ENCODE measurements around the gene PPP1R14D. TPM values are rescaled to one million over a fixed set of nuclear protein-coding genes. Genes with fewer than 3 reads are reported as not detected.

Gene PPP1R14D
- total and polyA plus RNA-seq, 2 donors (not counting 3 experiments of a cell fraction or from before 2014, with no cell fraction given): not detected

DNA sequence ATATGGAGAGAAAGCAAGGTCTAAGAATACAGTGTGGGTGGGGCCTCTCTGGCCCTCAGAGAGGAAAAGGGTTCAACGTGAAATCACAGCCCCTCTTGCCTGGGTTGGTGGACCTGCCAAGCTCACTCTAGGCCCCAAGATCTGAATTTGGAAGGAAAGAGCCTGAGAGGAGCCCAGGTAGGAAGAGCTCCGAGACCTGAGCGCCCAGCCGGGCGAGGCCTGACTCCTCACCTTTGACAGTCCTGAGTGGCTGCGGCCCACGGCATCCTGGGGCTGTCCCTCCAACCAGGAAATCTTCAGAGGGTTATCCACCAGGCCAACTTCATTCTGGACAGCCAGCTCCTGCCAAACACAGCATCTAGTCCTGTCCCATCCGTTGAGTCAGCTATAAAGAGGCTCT is 55.0 kb downstream of the PPP1R14D start:
- Histone ChIP-seq H3K9me3 (replicated peaks; ENCODE audit: control insufficient read depth, insufficient read depth, low read length) (no peaks in the 10 kb centered on the region), H3K27me3 (ENCODE audit: control insufficient read depth in 2 of 2, insufficient read depth in 2 of 2, low read length in 2 of 2) (no peaks in the 10 kb centered on the region), H4K20me1 (replicated peaks; ENCODE audit: control insufficient read depth, extremely low read depth, insufficient read depth, low read length) (no peaks in the 10 kb centered on the region), H3K4me3 (replicated peaks in 1 of 3; ENCODE audit: insufficient read depth in 1 of 3, low read depth in 1 of 3, low read length in 3 of 3) (no peak overlapping the region), H3K4me2 (ENCODE audit: insufficient read depth, low read length) (no peak overlapping the region), H3K36me3 (ENCODE audit: control insufficient read depth in 2 of 2, extremely low read depth in 1 of 2, insufficient read depth in 2 of 2, low read length in 2 of 2) (peaks cover 0 to 32% of the 10 kb centered on the region in 2 experiments), H3K4me1 (ENCODE audit: control insufficient read depth, extremely low read depth, insufficient read depth, low read length) (peaks cover 18% of the 10 kb centered on the region), H2AFZ (ENCODE audit: low read depth, low read length) (no peak overlapping the region), H3K27ac (ENCODE audit: insufficient read depth, low read depth, low read length) (no peak overlapping the region), H3K9me1 (replicated peaks; ENCODE audit: control insufficient read depth, extremely low read depth, insufficient read depth, low read length) (no peaks in the 10 kb centered on the region), H3K9ac (replicated peaks; ENCODE audit: extremely low read depth, insufficient read depth, low read length) (no peak overlapping the region), H3K79me2 (ENCODE audit: control insufficient read depth, insufficient read depth, low read length) (no peaks in the 10 kb centered on the region)
- FAIRE-seq (no peak), DNase-seq (ENCODE audit: low read depth, low spot score) (no peak)
- CTCF ChIA-PET: no interaction called here
- dilution Hi-C loops (cut with MboI; ENCODE audit: extremely low pct_ligation_motif_present, low sequenced_read_pairs): no loop called here
- BruUV-seq (replicated peaks): no TSS peak
- TF ChIP-seq MYC (IDR thresholded peaks at IDR 0.05; ENCODE audit: low read depth, low read length): no peak
- POLR2A ChIA-PET: no interaction called here
- intact Hi-C loops (cut with micrococcal nuclease): no loop called here

GRCh38 chr15:40772014-40772413 is 56.5 kb downstream of the PPP1R14D start:
- no peak overlapping the region for H3K9ac ChIP-seq (replicated peaks; ENCODE audit: extremely low read depth, insufficient read depth, low read length)
- peaks cover 0 to 31% of the 10 kb centered on the region in 2 experiments for H3K36me3 ChIP-seq (ENCODE audit: control insufficient read depth in 2 of 2, extremely low read depth in 1 of 2, insufficient read depth in 2 of 2, low read length in 2 of 2)
- H2AFZ ChIP-seq (ENCODE audit: low read depth, low read length): no peak overlapping the region
- H3K9me3 ChIP-seq (replicated peaks; ENCODE audit: control insufficient read depth, insufficient read depth, low read length): no peaks in the 10 kb centered on the region
- no peak overlapping the region for H3K27ac ChIP-seq (ENCODE audit: insufficient read depth, low read depth, low read length)
- no peaks in the 10 kb centered on the region for H3K9me1 ChIP-seq (replicated peaks; ENCODE audit: control insufficient read depth, extremely low read depth, insufficient read depth, low read length)
- no peaks in the 10 kb centered on the region for H4K20me1 ChIP-seq (replicated peaks; ENCODE audit: control insufficient read depth, extremely low read depth, insufficient read depth, low read length)
- DNase-seq (ENCODE audit: low read depth, low spot score) (no peak), FAIRE-seq (no peak)
- intact Hi-C loops (cut with micrococcal nuclease): no loop called here
- H3K4me3 ChIP-seq (replicated peaks in 1 of 3; ENCODE audit: insufficient read depth in 1 of 3, low read depth in 1 of 3, low read length in 3 of 3): no peak overlapping the region
- no TSS peak for BruUV-seq (replicated peaks)
- no peaks in the 10 kb centered on the region for H3K27me3 ChIP-seq (ENCODE audit: control insufficient read depth in 2 of 2, insufficient read depth in 2 of 2, low read length in 2 of 2)
- H3K4me2 ChIP-seq (ENCODE audit: insufficient read depth, low read length): no peak overlapping the region
- H3K4me1 ChIP-seq (ENCODE audit: control insufficient read depth, extremely low read depth, insufficient read depth, low read length): peaks cover 26% of the 10 kb centered on the region
- no peaks in the 10 kb centered on the region for H3K79me2 ChIP-seq (ENCODE audit: control insufficient read depth, insufficient read depth, low read length)
- TF ChIP-seq, protein P1, sequence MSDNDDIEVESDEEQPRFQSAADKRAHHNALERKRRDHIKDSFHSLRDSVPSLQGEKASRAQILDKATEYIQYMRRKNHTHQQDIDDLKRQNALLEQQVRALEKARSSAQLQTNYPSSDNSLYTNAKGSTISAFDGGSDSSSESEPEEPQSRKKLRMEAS (IDR thresholded peaks at IDR 0.05; ENCODE audit: insufficient read depth, insufficient read length): no peak
- CTCF ChIA-PET: interaction anchor here (1.0 to 2.0 kb wide), 4 partner anchors 11 to 86 kb away, joined by 3 to 7 read pairs (median 4); no protein-coding TSS in a partner anchor
- POLR2A ChIA-PET: no interaction called here
- dilution Hi-C loops (cut with MboI; ENCODE audit: extremely low pct_ligation_motif_present, low sequenced_read_pairs): no loop called here

Measured in endothelial cell of umbilical vein (primary cell).